ENCODE measurements around the gene NSF. TPM values are rescaled to one million over a fixed set of nuclear protein-coding genes. Genes with fewer than 3 reads are reported as not detected.

The NSF gene
- total and polyA plus RNA-seq, 2 donors (not counting 3 experiments of a cell fraction or from before 2014, with no cell fraction given), result 18.5 to 43.7 TPM

- DNase-seq (ENCODE audit: low read depth, low spot score), result no peak
- Histone ChIP-seq H3K9ac (replicated peaks; ENCODE audit: extremely low read depth, insufficient read depth, low read length) (no peak overlapping the region), H3K79me2 (ENCODE audit: control insufficient read depth, insufficient read depth, low read length) (no peaks in the 10 kb centered on the region), H3K27ac (ENCODE audit: insufficient read depth, low read depth, low read length) (no peak overlapping the region), H2AFZ (ENCODE audit: low read depth, low read length) (no peak overlapping the region), H3K27me3 (ENCODE audit: control insufficient read depth in 2 of 2, insufficient read depth in 2 of 2, low read length in 2 of 2) (peaks cover 1 to 5% of the 10 kb centered on the region in 2 experiments), H3K4me2 (ENCODE audit: insufficient read depth, low read length) (no peak overlapping the region), H3K9me3 (replicated peaks; ENCODE audit: control insufficient read depth, insufficient read depth, low read length) (no peaks in the 10 kb centered on the region), H3K4me1 (ENCODE audit: control insufficient read depth, extremely low read depth, insufficient read depth, low read length) (no peaks in the 10 kb centered on the region), H3K4me3 (replicated peaks in 1 of 3; ENCODE audit: insufficient read depth in 1 of 3, low read depth in 1 of 3, low read length in 3 of 3) (no peak overlapping the region), H3K9me1 (replicated peaks; ENCODE audit: control insufficient read depth, extremely low read depth, insufficient read depth, low read length) (no peaks in the 10 kb centered on the region), H3K36me3 (ENCODE audit: control insufficient read depth in 2 of 2, extremely low read depth in 1 of 2, insufficient read depth in 2 of 2, low read length in 2 of 2) (no peaks in the 10 kb centered on the region), H4K20me1 (replicated peaks; ENCODE audit: control insufficient read depth, extremely low read depth, insufficient read depth, low read length) (no peaks in the 10 kb centered on the region)
- no peak for FAIRE-seq
- intact Hi-C loops (cut with micrococcal nuclease), result no loop called here
- ChIA-PET POLR2A (interaction anchor here (0.6 kb wide), 1 partner anchor 173 kb away, joined by 3 read pairs; the partner anchor contains the start of gene RPRML), CTCF (interaction anchor here (1.1 to 1.9 kb wide), 2 partner anchors 10 to 21 kb away, joined by 3 to 8 read pairs; no protein-coding TSS in a partner anchor)
- TF ChIP-seq MAX (IDR thresholded peaks at IDR 0.05; ENCODE audit: insufficient read depth, insufficient read length) (no peak), GATA2 (IDR thresholded peaks at IDR 0.05; ENCODE audit: insufficient read depth, insufficient read length, low read depth, low read length) (no peak), POLR2A (IDR thresholded peaks at IDR 0.05; ENCODE audit: low read depth, low read length) (no peak), POLR2AphosphoS5 (IDR thresholded peaks at IDR 0.05; ENCODE audit: insufficient read depth, low read depth, low read length) (no peak), FOS (IDR thresholded peaks at IDR 0.05; ENCODE audit: borderline replicate concordance, insufficient read depth, low read length) (no peak), MYC (IDR thresholded peaks at IDR 0.05; ENCODE audit: low read depth, low read length) (no peak)
- TF ChIP-seq, protein P1, sequence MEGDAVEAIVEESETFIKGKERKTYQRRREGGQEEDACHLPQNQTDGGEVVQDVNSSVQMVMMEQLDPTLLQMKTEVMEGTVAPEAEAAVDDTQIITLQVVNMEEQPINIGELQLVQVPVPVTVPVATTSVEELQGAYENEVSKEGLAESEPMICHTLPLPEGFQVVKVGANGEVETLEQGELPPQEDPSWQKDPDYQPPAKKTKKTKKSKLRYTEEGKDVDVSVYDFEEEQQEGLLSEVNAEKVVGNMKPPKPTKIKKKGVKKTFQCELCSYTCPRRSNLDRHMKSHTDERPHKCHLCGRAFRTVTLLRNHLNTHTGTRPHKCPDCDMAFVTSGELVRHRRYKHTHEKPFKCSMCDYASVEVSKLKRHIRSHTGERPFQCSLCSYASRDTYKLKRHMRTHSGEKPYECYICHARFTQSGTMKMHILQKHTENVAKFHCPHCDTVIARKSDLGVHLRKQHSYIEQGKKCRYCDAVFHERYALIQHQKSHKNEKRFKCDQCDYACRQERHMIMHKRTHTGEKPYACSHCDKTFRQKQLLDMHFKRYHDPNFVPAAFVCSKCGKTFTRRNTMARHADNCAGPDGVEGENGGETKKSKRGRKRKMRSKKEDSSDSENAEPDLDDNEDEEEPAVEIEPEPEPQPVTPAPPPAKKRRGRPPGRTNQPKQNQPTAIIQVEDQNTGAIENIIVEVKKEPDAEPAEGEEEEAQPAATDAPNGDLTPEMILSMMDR (IDR thresholded peaks at IDR 0.05; ENCODE audit: extremely low read depth in 1 of 2, insufficient read depth in 1 of 2, low read depth in 1 of 2, low read length in 2 of 2), result no peak
- dilution Hi-C loops (cut with MboI; ENCODE audit: extremely low pct_ligation_motif_present, low sequenced_read_pairs), result no loop called here
- no TSS peak for BruUV-seq (replicated peaks)
These were observed 215.3 kb downstream of the NSF start for GRCh38 chr17:46805771-46806170.

Other genes starting within 250 kb of the NSF start
- gene ARL17B, start 228.9 kb upstream of the NSF start, total RNA-seq, result 12.2 and 13.9 TPM in 2 replicates
- 3.1 and 6.4 TPM in 2 replicates for gene ARL17B, start 228.9 kb upstream of the NSF start, polyA plus RNA-seq
- gene LRRC37A2, start 78.2 kb upstream of the NSF start, total RNA-seq, result 3.4 and 11.2 TPM in 2 replicates
- 5.6 and 6.5 TPM in 2 replicates for gene LRRC37A2, start 78.2 kb upstream of the NSF start, polyA plus RNA-seq
- 10.0 and 11.2 TPM in 2 replicates for gene ARL17A, start 11.0 kb upstream of the NSF start, total RNA-seq
- gene ARL17A, start 11.0 kb upstream of the NSF start, polyA plus RNA-seq, result 9.5 and 15.8 TPM in 2 replicates
- gene WNT3, start 228.0 kb downstream of the NSF start, total RNA-seq, result 2.0 and 2.1 TPM in 2 replicates
- 1.4 TPM in 2 replicates for gene WNT3, start 228.0 kb downstream of the NSF start, polyA plus RNA-seq